SK-N-SH treated with all-trans-retinoic acid at 6 μM for 48 hours (cell line): Measurements from ENCODE around the gene RASA3.
"Not testable (repeated sequence)": the region's sequence is repeated elsewhere in the genome, so short reads cannot be mapped to it uniquely, and the experiment has no call there.

ENCODE experiments used
- ATAC-seq: fragments of 200-7000 bp; cut with Tn5 transposase; 3 replicates; pipeline ENCODE4 v1.9.1; 2020; ENCODE audit warnings: mild to moderate bottlenecking, moderate library complexity
- ARNTL ChIP-seq: fragments of 450-650 bp; formaldehyde crosslinking; IDR thresholded peaks from 2 replicates; pipeline ENCODE4 v1.5.0; 2020; ENCODE audit warnings: low read depth, mild to moderate bottlenecking, moderate library complexity, borderline replicate concordance
- BACH2 ChIP-seq: fragments of 250-450 bp; sonication (Bioruptor Pico); IDR thresholded peaks from 2 replicates; pipeline ENCODE4 v1.9.0; 2021; ENCODE audit warnings: mild to moderate bottlenecking, borderline replicate concordance
- CSRNP3 ChIP-seq: fragments of 250-450 bp; sonication (Bioruptor Pico); IDR thresholded peaks from 2 replicates; pipeline ENCODE4 v1.5.1; 2021; ENCODE audit warnings: mild to moderate bottlenecking, moderate library complexity
- GLIS3 ChIP-seq: fragments of 250-450 bp; sonication (Bioruptor Pico); IDR thresholded peaks from 2 replicates; pipeline ENCODE4 v1.5.0; 2020; ENCODE audit warnings: mild to moderate bottlenecking, moderate library complexity
- PATZ1 ChIP-seq: fragments of 250-450 bp; sonication (Bioruptor Pico); IDR thresholded peaks from 2 replicates; pipeline ENCODE4 v1.8.0; 2020; ENCODE audit warnings: mild to moderate bottlenecking, moderate library complexity, borderline replicate concordance
- PPARA ChIP-seq: fragments of 250-450 bp; sonication (Bioruptor Pico); IDR thresholded peaks from 2 replicates; pipeline ENCODE4 v1.5.0; 2020; ENCODE audit warnings: mild to moderate bottlenecking, borderline replicate concordance
- TOX ChIP-seq: fragments of 250-450 bp; sonication (Bioruptor Pico); IDR thresholded peaks from 2 replicates; pipeline ENCODE4 v1.8.0; 2021; ENCODE audit warnings: mild to moderate bottlenecking, moderate library complexity, borderline replicate concordance
- ZFP3 ChIP-seq: fragments of 250-450 bp; sonication (Bioruptor Pico); IDR thresholded peaks from 2 replicates; pipeline ENCODE4 v1.5.0; 2020; ENCODE audit warnings: mild to moderate bottlenecking, moderate library complexity
- ZFP30 ChIP-seq: fragments of 450-650 bp; formaldehyde crosslinking; IDR thresholded peaks from 2 replicates; pipeline ENCODE4 v1.5.0; 2022; ENCODE audit warnings: mild to moderate bottlenecking, moderate library complexity
- ZNF565 ChIP-seq: fragments of 450-650 bp; formaldehyde crosslinking; conservative IDR thresholded peaks from 2 replicates; pipeline ENCODE4 v1.5.0; 2020; ENCODE audit warnings: low read depth, mild to moderate bottlenecking, moderate library complexity
- ZNF70 ChIP-seq: fragments of 450-650 bp; formaldehyde crosslinking; IDR thresholded peaks from 2 replicates; pipeline ENCODE4 v1.5.0; 2020; ENCODE audit warnings: mild to moderate bottlenecking, moderate library complexity
- ZNF8 ChIP-seq: fragments of 450-650 bp; formaldehyde crosslinking; IDR thresholded peaks from 2 replicates; pipeline ENCODE4 v1.5.0; 2020; ENCODE audit warnings: mild to moderate bottlenecking, moderate library complexity
- TF ChIP-seq, protein P1 (sequence below): fragments of 250-450 bp; sonication (Bioruptor Pico); IDR thresholded peaks from 2 replicates; pipeline ENCODE4 v1.5.0; 2020; ENCODE audit warnings: mild to moderate bottlenecking, moderate library complexity
- TF ChIP-seq, protein P2 (sequence below): fragments of 250-450 bp; sonication (Bioruptor Pico); IDR thresholded peaks from 2 replicates; pipeline ENCODE4 v1.5.1; 2020; ENCODE audit warnings: low read depth, mild to moderate bottlenecking, moderate library complexity

Gene RASA3

DNA sequence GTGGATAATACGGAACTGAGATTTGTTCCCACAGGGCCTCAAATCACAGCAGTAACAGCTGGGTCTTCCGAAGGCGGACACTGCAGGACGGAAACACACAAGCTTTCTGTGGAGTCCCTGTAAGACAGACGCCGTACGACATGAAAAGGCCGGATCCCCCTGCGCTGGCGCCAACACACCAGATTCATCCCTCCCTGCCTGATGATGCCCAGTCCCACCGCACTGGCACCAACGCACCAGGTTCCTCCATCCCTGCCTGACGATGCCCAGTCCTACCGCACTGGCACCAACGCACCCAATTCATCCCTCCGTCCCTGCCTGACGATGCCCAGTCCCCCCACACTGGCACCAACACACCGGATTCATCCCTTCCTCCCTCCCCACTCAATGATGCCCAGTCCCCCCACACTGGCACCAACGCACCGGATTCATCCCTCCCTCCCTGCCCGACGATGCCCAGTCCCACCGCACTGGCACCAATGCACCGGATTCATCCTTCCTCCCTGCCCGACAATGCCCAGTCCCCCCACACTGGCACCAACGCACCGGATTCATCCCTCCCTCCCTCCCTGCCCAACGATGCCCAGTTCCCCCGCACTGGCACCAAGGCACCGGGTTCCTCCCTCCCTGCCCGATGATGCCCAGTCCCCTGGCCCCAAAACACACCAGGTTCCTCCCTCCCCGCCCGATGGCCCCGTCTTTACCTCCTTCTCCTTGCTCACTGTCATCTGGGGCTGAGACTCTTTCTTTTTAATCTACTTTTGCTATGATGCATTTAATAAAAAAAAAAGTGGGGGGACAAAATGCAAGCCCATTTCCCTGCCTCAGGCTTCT lies 55.1 kb downstream of the RASA3 start (continued):
- TF ChIP-seq, protein P1, sequence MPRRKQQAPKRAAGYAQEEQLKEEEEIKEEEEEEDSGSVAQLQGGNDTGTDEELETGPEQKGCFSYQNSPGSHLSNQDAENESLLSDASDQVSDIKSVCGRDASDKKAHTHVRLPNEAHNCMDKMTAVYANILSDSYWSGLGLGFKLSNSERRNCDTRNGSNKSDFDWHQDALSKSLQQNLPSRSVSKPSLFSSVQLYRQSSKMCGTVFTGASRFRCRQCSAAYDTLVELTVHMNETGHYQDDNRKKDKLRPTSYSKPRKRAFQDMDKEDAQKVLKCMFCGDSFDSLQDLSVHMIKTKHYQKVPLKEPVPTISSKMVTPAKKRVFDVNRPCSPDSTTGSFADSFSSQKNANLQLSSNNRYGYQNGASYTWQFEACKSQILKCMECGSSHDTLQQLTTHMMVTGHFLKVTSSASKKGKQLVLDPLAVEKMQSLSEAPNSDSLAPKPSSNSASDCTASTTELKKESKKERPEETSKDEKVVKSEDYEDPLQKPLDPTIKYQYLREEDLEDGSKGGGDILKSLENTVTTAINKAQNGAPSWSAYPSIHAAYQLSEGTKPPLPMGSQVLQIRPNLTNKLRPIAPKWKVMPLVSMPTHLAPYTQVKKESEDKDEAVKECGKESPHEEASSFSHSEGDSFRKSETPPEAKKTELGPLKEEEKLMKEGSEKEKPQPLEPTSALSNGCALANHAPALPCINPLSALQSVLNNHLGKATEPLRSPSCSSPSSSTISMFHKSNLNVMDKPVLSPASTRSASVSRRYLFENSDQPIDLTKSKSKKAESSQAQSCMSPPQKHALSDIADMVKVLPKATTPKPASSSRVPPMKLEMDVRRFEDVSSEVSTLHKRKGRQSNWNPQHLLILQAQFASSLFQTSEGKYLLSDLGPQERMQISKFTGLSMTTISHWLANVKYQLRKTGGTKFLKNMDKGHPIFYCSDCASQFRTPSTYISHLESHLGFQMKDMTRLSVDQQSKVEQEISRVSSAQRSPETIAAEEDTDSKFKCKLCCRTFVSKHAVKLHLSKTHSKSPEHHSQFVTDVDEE: no peak
- no peak for TF ChIP-seq PPARA (CRISPR knock-in tag)
- no peak for TF ChIP-seq GLIS3 (CRISPR knock-in tag)

- TF ChIP-seq PPARA (CRISPR knock-in tag) (no peak), ZFP30 (no peak), ZNF565 (no peak), CSRNP3 (no peak), ZNF70 (CRISPR knock-in tag) (no peak), ZFP3 (CRISPR knock-in tag) (no peak), GLIS3 (CRISPR knock-in tag) (no peak), TOX (CRISPR knock-in tag) (no peak), ZNF8 (no peak), BACH2 (CRISPR knock-in tag) (no peak), ARNTL (CRISPR knock-in tag) (no peak)
- TF ChIP-seq, protein P1: no peak
- no peak for ATAC-seq
Measured at GRCh38 chr13:114076329-114077090, 55.9 kb downstream of the RASA3 start.

- not testable (repeated sequence) for ATAC-seq
Measured at GRCh38 chr13:114075811-114076210, 56.6 kb downstream of the RASA3 start.

DNA sequence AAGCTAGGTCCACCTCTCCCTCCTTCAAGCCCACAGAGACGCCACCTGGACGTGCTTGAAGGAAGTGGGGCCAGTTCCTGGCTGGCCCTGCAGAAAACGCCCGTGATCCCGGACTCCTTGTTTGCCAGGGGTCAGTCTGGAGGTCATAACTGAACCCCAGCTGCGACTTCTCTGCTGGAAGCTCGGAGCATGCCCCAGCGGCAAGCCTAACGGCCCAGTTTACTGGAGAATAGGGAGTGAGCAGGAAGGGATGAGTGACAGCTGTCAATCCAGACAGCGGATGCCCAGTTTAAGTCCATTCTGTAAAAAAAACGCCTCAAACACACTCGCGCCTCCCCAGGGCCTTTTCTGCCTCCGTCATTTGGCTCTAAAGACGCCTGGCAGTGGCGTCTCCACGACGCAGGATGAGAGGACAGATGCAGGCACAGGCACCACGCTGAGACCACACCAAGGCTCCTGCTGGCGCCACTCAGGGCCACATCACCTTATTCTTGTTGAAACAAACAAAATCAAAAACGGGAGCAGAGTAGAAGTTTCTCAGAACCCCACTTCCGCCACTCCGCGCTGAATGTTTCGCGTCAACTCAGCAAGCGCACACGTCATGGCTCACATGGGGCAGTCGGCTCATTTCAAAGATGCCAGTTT lies 57.6 kb downstream of the RASA3 start:
- ATAC-seq: no peak
- TF ChIP-seq GLIS3 (CRISPR knock-in tag) (no peak), ZNF565 (no peak), PATZ1 (no peak), BACH2 (CRISPR knock-in tag) (no peak)
- TF ChIP-seq, protein P2, sequence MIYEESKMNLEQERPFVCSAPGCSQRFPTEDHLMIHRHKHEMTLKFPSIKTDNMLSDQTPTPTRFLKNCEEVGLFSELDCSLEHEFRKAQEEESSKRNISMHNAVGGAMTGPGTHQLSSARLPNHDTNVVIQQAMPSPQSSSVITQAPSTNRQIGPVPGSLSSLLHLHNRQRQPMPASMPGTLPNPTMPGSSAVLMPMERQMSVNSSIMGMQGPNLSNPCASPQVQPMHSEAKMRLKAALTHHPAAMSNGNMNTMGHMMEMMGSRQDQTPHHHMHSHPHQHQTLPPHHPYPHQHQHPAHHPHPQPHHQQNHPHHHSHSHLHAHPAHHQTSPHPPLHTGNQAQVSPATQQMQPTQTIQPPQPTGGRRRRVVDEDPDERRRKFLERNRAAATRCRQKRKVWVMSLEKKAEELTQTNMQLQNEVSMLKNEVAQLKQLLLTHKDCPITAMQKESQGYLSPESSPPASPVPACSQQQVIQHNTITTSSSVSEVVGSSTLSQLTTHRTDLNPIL: no peak
